Adrenal gland (tissue), 5 donors: ENCODE measurements around the gene EVI5L.

Experiments
- POLR2A ChIP-seq, 2 donors: fragments of 450-650 bp; IDR thresholded peaks; one replicate each; pipeline ENCODE4 v1.6.1; 2017; ENCODE audit warnings: antibody characterized with exemption in 2 of 2, mild to moderate bottlenecking in 2 of 2, moderate library complexity in 1 of 2
- TF ChIP-seq, protein P1 (sequence below), 6 experiments: fragments of 450-650 bp in 4 of 6; fragments of 200-600 bp in 2 of 6; sonication (generic) in 1 of 6; IDR thresholded peaks; 1 replicate in 5 of 6; 2 replicates in 1 of 6; pipeline versions ENCODE4 v1.5.1 to v1.8.0; 2016 to 2021; ENCODE audit warnings: antibody characterized with exemption in 6 of 6, mild to moderate bottlenecking in 2 of 6, moderate library complexity in 1 of 6
- donor health status: DM: no; HTN: no; CAD: no.

DNA sequence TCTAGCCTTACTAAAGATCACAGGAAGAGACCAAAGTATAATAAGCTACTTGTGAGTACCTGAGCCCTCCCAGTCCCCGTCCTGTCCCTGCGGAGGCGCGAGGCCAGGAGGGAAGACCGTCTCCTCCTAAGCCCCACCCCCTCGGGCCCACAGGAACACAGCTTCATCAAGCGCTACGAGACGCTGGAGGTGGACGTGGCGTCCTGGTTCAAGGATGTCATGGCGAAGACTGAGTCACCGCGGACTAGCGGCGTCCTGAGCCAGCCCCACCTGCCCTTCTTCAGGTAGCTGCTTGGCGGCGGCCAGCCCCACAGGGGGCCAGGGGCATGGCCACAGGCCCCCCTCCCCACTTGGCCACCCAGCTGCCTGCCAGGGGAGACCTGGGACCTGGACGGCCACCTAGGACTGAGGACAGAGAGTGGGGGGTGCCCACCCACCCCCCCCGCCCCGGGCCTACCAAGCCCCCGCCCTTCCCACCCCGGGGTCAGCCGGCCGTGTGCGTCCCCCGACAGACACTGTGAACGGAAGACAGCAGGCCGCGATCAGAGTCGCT, 82.2 kb downstream of the EVI5L start:
- TF ChIP-seq, protein P1, sequence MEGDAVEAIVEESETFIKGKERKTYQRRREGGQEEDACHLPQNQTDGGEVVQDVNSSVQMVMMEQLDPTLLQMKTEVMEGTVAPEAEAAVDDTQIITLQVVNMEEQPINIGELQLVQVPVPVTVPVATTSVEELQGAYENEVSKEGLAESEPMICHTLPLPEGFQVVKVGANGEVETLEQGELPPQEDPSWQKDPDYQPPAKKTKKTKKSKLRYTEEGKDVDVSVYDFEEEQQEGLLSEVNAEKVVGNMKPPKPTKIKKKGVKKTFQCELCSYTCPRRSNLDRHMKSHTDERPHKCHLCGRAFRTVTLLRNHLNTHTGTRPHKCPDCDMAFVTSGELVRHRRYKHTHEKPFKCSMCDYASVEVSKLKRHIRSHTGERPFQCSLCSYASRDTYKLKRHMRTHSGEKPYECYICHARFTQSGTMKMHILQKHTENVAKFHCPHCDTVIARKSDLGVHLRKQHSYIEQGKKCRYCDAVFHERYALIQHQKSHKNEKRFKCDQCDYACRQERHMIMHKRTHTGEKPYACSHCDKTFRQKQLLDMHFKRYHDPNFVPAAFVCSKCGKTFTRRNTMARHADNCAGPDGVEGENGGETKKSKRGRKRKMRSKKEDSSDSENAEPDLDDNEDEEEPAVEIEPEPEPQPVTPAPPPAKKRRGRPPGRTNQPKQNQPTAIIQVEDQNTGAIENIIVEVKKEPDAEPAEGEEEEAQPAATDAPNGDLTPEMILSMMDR (IDR thresholded peaks at IDR 0.05) = no peak
- TF ChIP-seq POLR2A (IDR thresholded peaks at IDR 0.05) = no peak
